Right forelimb (tissue), 1 donor: Measurements from ENCODE around the gene IFNL1.
"Not testable (repeated sequence)": the region's sequence is repeated elsewhere in the genome, so short reads cannot be mapped to it uniquely, and the experiment has no call there.

Experiments
- DNase-seq: peaks from one replicate; pipeline ENCODE4 v3.0.0-alpha.2; 2018

The IFNL1 gene

GRCh38 chr19:39270036-39270871 lies 26.0 kb upstream of the IFNL1 start:
- no peak for DNase-seq

DNA sequence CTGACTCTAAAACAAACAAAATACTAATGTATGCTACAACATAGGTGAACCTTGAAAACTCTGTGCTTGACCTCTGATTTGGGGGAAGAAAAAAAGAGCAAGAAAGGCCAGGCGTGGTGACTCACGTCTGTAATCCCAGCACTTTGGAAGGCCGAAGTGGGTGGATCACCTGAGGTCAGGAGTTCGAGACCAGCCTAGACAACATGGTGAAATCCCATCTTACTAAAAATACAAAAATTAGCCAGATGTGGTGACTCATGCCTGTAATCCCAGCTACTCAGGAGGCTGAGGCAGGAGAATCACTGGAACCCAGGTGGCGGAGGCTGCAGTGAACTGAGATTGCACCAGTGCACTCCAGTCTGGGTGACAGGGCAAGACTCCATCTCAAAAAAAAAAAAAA lies 22.3 kb upstream of the IFNL1 start:
- DNase-seq, result not testable (repeated sequence)

DNA sequence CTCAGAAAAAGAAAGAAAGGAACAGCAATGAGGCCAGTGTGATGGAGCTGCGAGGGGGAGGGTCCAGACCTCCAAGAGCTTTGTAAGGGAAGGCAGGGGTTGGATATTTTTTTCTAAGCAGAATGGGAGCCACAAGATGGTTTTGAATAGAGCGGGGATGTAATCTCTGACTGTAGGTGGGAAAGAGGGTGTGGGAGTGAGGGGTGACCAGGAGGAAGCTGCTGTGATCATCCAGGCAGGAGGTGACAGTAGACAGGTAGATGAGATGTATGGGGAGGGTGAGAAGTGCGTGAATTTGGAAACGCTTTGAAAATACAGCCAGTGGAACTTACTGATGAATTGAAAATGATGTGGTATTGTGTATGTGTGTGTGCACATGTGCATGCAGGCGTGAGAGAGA lies 20.6 kb upstream of the IFNL1 start:
- DNase-seq, result no peak

DNA sequence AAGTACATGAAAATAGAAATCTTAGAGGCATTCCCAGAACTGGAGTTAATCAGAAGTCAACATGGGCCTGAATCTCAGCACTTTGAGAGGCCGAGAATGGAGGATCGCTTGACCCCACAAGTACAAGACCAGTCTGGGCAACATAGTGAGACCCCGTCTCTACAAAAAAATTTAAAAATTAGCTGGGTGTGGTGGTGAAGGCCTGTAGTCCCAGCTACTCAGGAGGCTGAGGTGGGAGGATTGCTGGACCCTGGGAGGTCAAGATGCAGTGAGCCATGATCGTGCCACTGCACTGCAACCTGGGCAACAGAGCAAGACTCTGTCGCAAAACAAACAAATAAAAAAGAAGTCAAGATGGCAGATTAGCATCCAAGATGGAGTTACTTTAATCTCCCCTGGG lies 19.5 kb upstream of the IFNL1 start:
- no peak for DNase-seq

DNA sequence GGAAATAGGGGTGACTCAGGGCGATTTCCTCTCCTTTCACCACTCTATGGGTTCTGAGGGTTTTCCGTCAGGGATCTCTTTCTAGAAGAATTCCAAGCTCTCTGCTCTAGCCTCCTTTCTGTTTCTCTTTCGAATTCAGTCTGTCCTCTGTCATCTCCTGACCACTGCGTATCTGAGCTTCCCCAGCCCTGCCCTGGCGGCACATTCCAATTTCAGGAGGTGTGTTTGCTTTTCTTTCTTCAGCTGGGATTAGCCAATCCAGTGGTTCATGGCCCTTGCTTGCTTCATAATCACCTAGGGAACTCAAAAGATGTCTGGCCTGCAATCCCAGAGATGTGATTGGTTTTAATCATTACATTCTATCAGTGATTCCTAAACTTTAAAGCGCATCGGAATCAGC lies 18.6 kb upstream of the IFNL1 start:
- no peak for DNase-seq

DNA sequence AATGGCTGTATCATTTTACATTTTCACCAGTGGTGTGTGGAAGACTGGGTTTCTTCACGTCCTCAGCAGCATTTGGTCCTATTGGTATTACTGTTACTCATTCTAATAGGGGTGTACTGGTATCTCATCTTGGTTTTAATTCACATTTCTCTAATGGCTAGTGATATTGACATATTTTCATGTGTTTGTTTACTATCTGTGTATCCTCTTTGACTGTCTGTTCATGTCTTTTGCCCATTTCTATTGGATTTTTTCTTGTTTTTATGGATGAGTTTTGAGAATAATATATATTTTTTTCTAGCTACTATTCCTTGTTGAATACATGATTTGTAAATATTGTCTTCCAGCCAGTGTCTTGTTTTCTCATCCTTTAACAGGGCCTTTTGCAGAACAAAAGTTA lies 14.2 kb upstream of the IFNL1 start:
- DNase-seq, result no peak

- DNase-seq, result no peak
Observed at GRCh38 chr19:39284032-39284431, 12.2 kb upstream of the IFNL1 start.

- no peak for DNase-seq
Observed at GRCh38 chr19:39293394-39293793, 2.8 kb upstream of the IFNL1 start.

- no peak for DNase-seq
Observed at GRCh38 chr19:39296906-39297305, 699 bp downstream of the IFNL1 start.

DNA sequence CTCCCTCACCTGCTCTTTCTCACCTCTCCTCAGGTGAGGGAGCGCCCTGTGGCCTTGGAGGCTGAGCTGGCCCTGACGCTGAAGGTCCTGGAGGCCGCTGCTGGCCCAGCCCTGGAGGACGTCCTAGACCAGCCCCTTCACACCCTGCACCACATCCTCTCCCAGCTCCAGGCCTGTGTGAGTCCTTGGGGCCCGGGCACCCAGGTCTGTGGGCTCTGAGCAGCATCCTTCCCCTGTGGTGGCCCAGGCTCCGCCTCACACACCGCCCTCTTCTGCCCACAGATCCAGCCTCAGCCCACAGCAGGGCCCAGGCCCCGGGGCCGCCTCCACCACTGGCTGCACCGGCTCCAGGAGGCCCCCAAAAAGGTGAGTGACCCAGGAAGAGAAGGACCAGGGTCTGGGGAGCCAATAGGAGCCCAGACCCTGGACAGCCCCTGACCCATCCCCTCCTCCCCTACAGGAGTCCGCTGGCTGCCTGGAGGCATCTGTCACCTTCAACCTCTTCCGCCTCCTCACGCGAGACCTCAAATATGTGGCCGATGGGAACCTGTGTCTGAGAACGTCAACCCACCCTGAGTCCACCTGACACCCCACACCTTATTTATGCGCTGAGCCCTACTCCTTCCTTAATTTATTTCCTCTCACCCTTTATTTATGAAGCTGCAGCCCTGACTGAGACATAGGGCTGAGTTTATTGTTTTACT lies 1.9 kb downstream of the IFNL1 start:
- no peak for DNase-seq

DNA sequence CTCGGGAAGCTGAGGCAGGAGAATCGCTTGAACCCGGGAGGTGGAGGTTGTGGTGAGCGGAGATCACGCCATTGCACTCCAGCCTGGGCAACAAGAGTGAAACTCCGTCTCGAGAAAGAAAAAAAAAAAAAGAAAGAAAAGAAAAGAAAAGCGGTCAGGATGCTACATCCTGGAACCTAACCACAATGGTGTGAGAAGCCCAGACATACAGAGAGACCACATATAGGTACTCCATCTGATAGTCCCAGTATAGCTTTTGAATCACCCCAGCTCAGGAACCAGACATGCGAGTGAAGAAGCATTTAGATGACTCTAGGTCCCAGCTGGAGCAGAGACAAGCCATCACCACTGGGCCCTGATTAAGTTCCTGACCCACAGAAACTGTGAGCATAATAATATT lies 3.2 kb downstream of the IFNL1 start:
- no peak for DNase-seq

- no peak for DNase-seq
Observed at GRCh38 chr19:39299832-39300231, 3.6 kb downstream of the IFNL1 start.

GRCh38 chr19:39301021-39301420 lies 4.8 kb downstream of the IFNL1 start:
- no peak for DNase-seq

- no peak for DNase-seq
Observed at GRCh38 chr19:39301562-39301961, 5.4 kb downstream of the IFNL1 start.

- DNase-seq, result no peak
Observed at GRCh38 chr19:39303373-39304184, 7.4 kb downstream of the IFNL1 start.

GRCh38 chr19:39304185-39304513 lies 7.9 kb downstream of the IFNL1 start:
- DNase-seq, result no peak

- no peak for DNase-seq
Observed at GRCh38 chr19:39304701-39305571, 8.7 kb downstream of the IFNL1 start.

GRCh38 chr19:39306075-39306474 lies 9.9 kb downstream of the IFNL1 start:
- no peak for DNase-seq

DNA sequence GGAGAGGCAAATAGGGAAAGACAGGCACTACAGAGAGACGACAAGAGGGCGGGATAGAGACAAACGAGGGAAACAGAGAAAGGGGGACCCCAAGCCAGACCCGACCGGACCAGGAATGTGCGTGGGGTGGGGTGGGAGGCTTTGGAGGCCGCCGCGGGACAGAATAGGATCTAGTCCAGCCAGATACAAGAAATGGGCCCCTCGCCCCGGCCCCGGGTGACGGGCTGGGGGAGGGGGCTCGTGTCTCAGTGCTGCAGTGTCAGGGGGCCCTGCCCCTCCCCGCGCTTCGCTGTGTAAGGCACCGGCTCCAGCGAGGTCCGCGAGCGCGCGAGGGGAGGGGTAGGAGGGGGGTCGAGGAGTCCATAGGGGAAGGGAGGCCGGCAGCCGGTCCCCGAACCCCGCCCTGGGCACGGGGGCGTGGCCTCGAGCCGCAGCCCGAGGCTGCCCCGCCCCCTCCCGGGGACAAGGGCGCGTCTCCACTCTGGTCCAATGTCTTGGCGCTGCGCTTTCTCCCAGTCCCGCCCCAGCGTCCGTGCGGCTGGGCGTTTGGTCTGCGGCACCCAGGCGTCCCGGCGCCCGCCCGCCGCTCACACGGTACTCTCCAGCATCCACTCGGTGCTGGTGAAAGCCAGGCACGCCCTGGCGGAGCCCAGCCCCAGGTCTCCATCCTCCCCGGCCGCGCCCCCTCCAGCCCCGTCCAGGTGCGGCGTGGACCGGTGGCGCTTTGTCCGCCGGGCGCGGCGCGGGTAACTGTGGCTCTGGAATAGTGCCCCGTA lies 11.0 kb downstream of the IFNL1 start:
- DNase-seq, result no peak

DNA sequence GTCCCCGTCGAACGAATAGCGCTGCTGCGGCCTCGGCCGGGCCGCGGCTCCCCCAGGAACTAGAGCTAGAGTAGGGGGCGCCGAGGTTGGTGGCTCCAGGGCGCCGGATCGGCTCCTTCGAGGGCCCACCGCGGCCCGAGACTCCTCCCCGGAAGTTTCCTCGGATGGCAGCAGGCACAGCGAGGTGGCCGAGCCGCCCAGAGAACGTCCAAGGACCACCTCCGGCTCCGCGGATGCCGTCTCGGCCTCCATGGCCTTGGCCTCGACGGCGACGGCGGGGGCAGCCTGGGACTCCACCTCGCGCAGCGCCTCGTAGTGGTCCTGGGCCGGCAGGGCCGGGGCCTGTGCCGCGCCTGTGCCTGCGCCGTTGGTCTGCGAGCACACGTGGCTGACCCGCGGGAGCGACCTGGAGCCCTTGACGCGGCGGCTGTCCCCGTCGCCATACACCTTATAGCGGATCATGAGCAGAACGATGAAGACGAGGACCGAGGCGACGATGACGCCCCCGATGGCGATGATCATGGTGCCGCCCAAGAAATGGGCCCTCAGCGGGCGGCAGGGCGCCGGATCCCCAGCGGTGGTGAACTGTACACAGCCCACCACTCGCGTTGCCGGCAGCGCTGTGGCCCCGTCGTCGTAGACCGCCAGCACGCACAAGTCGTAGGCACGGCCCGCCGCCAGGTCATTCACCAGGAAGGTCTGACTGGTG lies 11.8 kb downstream of the IFNL1 start:
- no peak for DNase-seq
